SK-N-SH (cell line): ENCODE data around the gene SEPTIN14.
"Not testable (repeated sequence)": the region's sequence is repeated elsewhere in the genome, so short reads cannot be mapped to it uniquely, and the experiment has no call there.

Experiments
- CHD2 ChIP-seq: fragments of 150-350 bp; IDR thresholded peaks from 2 replicates; pipeline ENCODE4 v1.6.1; 2018; ENCODE audit warnings: low read length; ENCODE audit not compliant: partially characterized antibody
- ELF1 ChIP-seq: IDR thresholded peaks from 2 replicates; pipeline ENCODE4 v1.4.0; 2012
- EP300 ChIP-seq, 2 experiments: IDR thresholded peaks; 2 replicates each; pipeline versions ENCODE4 v1.4.0 to v1.6.1; 2012; ENCODE audit warnings: borderline replicate concordance in 1 of 2, low read depth in 1 of 2, low read length in 1 of 2
- GABPA ChIP-seq: IDR thresholded peaks from 2 replicates; pipeline ENCODE4 v1.4.0; 2012; ENCODE audit warnings: low read depth, mild to moderate bottlenecking
- MXI1 ChIP-seq: IDR thresholded peaks from 2 replicates; pipeline ENCODE4 v1.6.1; 2012; ENCODE audit warnings: mild to moderate bottlenecking, low read depth, low read length, improper control_type of control experiment
- POLR2AphosphoS5 ChIP-seq: IDR thresholded peaks from 2 replicates; pipeline ENCODE4 v1.6.1; 2012; ENCODE audit warnings: low read depth, low read length
- SIN3A ChIP-seq: IDR thresholded peaks from 2 replicates; pipeline ENCODE4 v1.6.1; 2012; ENCODE audit warnings: low read depth, mild to moderate bottlenecking, low read length, moderate library complexity, borderline replicate concordance
- TF ChIP-seq, protein P1 (sequence below): IDR thresholded peaks from 2 replicates; pipeline ENCODE4 v1.4.0; 2012; ENCODE audit warnings: low read depth
- TF ChIP-seq, protein P2 (sequence below): fragments of 200-600 bp; sonication (generic); IDR thresholded peaks from 2 replicates; pipeline ENCODE4 v1.6.1; 2017; ENCODE audit warnings: antibody characterized with exemption, mild to moderate bottlenecking, moderate library complexity
- TF ChIP-seq, protein P3 (sequence below): IDR thresholded peaks from 2 replicates; pipeline ENCODE4 v1.4.0; 2012; ENCODE audit warnings: low read depth, borderline replicate concordance
- TF ChIP-seq, protein P4 (sequence below): IDR thresholded peaks from 2 replicates; pipeline ENCODE4 v1.6.1; 2012; ENCODE audit warnings: mild to moderate bottlenecking, low read depth, low read length, moderate library complexity

DNA sequence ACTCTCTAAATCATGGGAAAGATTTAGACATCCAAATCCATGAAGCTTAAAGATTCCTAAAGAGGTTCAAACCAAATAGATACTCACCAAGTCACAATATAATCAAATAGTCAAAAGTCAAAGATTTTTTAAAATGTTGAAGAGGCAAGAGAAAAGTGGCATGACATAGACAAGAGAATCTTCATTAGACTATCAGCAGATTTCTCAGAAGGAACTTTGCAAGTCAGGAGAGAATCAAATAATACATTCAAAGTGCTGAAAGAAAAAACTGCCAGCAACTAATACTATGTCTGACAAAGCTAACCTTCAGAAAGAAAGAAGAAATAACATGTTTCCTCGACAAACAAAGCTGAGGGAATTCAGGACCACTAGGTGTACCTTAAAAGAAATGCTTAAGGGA lies 65.3 kb downstream of the SEPTIN14 start:
- not testable (repeated sequence) for TF ChIP-seq EP300 (IDR thresholded peaks at IDR 0.05; ENCODE audit: borderline replicate concordance in 1 of 2, low read depth in 1 of 2, low read length in 1 of 2); MXI1; GABPA; POLR2AphosphoS5; SIN3A; CHD2; ELF1
- TF ChIP-seq, protein P1, sequence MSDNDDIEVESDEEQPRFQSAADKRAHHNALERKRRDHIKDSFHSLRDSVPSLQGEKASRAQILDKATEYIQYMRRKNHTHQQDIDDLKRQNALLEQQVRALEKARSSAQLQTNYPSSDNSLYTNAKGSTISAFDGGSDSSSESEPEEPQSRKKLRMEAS, result not testable (repeated sequence)
- TF ChIP-seq, protein P2, sequence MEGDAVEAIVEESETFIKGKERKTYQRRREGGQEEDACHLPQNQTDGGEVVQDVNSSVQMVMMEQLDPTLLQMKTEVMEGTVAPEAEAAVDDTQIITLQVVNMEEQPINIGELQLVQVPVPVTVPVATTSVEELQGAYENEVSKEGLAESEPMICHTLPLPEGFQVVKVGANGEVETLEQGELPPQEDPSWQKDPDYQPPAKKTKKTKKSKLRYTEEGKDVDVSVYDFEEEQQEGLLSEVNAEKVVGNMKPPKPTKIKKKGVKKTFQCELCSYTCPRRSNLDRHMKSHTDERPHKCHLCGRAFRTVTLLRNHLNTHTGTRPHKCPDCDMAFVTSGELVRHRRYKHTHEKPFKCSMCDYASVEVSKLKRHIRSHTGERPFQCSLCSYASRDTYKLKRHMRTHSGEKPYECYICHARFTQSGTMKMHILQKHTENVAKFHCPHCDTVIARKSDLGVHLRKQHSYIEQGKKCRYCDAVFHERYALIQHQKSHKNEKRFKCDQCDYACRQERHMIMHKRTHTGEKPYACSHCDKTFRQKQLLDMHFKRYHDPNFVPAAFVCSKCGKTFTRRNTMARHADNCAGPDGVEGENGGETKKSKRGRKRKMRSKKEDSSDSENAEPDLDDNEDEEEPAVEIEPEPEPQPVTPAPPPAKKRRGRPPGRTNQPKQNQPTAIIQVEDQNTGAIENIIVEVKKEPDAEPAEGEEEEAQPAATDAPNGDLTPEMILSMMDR, result not testable (repeated sequence)
- TF ChIP-seq, protein P3, sequence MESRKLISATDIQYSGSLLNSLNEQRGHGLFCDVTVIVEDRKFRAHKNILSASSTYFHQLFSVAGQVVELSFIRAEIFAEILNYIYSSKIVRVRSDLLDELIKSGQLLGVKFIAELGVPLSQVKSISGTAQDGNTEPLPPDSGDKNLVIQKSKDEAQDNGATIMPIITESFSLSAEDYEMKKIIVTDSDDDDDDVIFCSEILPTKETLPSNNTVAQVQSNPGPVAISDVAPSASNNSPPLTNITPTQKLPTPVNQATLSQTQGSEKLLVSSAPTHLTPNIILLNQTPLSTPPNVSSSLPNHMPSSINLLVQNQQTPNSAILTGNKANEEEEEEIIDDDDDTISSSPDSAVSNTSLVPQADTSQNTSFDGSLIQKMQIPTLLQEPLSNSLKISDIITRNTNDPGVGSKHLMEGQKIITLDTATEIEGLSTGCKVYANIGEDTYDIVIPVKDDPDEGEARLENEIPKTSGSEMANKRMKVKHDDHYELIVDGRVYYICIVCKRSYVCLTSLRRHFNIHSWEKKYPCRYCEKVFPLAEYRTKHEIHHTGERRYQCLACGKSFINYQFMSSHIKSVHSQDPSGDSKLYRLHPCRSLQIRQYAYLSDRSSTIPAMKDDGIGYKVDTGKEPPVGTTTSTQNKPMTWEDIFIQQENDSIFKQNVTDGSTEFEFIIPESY, result not testable (repeated sequence)
- TF ChIP-seq, protein P4, sequence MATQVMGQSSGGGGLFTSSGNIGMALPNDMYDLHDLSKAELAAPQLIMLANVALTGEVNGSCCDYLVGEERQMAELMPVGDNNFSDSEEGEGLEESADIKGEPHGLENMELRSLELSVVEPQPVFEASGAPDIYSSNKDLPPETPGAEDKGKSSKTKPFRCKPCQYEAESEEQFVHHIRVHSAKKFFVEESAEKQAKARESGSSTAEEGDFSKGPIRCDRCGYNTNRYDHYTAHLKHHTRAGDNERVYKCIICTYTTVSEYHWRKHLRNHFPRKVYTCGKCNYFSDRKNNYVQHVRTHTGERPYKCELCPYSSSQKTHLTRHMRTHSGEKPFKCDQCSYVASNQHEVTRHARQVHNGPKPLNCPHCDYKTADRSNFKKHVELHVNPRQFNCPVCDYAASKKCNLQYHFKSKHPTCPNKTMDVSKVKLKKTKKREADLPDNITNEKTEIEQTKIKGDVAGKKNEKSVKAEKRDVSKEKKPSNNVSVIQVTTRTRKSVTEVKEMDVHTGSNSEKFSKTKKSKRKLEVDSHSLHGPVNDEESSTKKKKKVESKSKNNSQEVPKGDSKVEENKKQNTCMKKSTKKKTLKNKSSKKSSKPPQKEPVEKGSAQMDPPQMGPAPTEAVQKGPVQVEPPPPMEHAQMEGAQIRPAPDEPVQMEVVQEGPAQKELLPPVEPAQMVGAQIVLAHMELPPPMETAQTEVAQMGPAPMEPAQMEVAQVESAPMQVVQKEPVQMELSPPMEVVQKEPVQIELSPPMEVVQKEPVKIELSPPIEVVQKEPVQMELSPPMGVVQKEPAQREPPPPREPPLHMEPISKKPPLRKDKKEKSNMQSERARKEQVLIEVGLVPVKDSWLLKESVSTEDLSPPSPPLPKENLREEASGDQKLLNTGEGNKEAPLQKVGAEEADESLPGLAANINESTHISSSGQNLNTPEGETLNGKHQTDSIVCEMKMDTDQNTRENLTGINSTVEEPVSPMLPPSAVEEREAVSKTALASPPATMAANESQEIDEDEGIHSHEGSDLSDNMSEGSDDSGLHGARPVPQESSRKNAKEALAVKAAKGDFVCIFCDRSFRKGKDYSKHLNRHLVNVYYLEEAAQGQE, result not testable (repeated sequence)
